ENCODE measurements around the gene SACM1L.

Gene SACM1L

DNA sequence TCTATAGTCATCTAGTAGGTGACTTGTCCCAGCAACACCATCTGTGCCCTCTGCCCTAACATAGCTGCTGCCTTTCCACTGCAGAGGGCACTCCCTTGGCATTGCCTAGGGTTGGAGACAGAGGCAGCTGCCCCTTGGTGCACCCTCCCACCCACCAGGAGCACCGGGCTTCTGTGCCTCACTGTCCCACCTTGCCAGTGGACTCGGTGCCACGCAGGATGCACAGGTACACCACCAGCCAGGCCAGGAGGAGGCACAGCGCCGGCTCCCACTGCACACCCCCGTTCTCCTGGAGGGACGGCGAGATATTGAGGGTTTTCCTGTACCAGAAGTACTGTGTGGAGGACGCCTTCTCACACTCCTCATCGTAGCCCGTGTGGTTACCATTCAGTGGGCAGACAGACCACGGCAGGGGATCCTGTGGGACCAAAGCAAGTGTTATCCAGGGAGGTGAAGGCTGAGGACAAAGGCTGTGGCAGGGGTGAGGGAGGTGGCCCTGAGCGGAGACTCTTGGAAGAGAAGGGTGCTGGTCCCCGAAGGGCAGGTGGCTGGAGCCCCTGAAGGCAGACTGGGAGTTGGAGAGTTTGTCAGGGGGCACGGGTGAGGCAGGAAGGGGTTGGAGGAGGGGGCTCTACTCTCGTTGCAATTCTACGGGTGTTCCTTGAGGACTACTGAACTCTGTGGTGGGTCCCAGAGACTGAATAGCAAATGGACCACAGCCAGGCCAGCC, 86.5 kb downstream of the SACM1L start:
- no peak for ATAC-seq
- TF ChIP-seq RARB (CRISPR knock-in tag; IDR thresholded peaks at IDR 0.05) = no peak
- TF ChIP-seq ZNF70 (CRISPR knock-in tag; IDR thresholded peaks at IDR 0.05) = no peak
- TF ChIP-seq, protein P1, sequence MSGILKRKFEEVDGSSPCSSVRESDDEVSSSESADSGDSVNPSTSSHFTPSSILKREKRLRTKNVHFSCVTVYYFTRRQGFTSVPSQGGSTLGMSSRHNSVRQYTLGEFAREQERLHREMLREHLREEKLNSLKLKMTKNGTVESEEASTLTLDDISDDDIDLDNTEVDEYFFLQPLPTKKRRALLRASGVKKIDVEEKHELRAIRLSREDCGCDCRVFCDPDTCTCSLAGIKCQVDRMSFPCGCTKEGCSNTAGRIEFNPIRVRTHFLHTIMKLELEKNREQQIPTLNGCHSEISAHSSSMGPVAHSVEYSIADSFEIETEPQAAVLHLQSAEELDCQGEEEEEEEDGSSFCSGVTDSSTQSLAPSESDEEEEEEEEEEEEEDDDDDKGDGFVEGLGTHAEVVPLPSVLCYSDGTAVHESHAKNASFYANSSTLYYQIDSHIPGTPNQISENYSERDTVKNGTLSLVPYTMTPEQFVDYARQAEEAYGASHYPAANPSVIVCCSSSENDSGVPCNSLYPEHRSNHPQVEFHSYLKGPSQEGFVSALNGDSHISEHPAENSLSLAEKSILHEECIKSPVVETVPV (CRISPR knock-in tag; IDR thresholded peaks at IDR 0.05) = no peak
- TF ChIP-seq, protein P2, sequence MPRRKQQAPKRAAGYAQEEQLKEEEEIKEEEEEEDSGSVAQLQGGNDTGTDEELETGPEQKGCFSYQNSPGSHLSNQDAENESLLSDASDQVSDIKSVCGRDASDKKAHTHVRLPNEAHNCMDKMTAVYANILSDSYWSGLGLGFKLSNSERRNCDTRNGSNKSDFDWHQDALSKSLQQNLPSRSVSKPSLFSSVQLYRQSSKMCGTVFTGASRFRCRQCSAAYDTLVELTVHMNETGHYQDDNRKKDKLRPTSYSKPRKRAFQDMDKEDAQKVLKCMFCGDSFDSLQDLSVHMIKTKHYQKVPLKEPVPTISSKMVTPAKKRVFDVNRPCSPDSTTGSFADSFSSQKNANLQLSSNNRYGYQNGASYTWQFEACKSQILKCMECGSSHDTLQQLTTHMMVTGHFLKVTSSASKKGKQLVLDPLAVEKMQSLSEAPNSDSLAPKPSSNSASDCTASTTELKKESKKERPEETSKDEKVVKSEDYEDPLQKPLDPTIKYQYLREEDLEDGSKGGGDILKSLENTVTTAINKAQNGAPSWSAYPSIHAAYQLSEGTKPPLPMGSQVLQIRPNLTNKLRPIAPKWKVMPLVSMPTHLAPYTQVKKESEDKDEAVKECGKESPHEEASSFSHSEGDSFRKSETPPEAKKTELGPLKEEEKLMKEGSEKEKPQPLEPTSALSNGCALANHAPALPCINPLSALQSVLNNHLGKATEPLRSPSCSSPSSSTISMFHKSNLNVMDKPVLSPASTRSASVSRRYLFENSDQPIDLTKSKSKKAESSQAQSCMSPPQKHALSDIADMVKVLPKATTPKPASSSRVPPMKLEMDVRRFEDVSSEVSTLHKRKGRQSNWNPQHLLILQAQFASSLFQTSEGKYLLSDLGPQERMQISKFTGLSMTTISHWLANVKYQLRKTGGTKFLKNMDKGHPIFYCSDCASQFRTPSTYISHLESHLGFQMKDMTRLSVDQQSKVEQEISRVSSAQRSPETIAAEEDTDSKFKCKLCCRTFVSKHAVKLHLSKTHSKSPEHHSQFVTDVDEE (CRISPR knock-in tag; IDR thresholded peaks at IDR 0.05) = no peak
- no peak for TF ChIP-seq ZNF565 (CRISPR knock-in tag; conservative IDR thresholded peaks at IDR 0.05; ENCODE audit: low read depth)
- no peak for TF ChIP-seq BACH2 (CRISPR knock-in tag; IDR thresholded peaks at IDR 0.05; ENCODE audit: borderline replicate concordance)

DNA sequence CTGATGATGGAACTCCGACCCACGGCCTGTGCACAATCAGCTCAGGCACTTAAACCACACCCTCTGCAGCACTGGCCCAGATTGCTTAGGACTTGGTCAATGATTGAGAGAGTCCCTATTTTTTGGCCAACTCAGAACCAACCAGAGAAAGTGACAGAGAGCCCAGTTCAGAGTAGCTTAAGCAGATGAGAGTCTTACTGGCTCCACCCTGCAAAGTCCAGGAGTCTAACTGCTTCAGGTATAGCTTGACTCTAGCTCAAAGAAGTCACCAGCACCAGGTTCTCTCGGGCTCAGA, 87.1 kb downstream of the SACM1L start:
- no peak for ATAC-seq
- TF ChIP-seq CSDC2 (CRISPR knock-in tag; IDR thresholded peaks at IDR 0.05) (no peak), BACH2 (CRISPR knock-in tag; IDR thresholded peaks at IDR 0.05; ENCODE audit: borderline replicate concordance) (no peak), ARNTL (CRISPR knock-in tag; IDR thresholded peaks at IDR 0.05; ENCODE audit: borderline replicate concordance, low read depth) (no peak), ZFP30 (CRISPR knock-in tag; IDR thresholded peaks at IDR 0.05) (no peak), ISL1 (CRISPR knock-in tag; IDR thresholded peaks at IDR 0.05) (no peak), ZNF8 (CRISPR knock-in tag; IDR thresholded peaks at IDR 0.05) (no peak), RARB (CRISPR knock-in tag; IDR thresholded peaks at IDR 0.05) (no peak), PPARA (CRISPR knock-in tag; IDR thresholded peaks at IDR 0.05; ENCODE audit: borderline replicate concordance) (no peak), OSR1 (CRISPR knock-in tag; IDR thresholded peaks at IDR 0.05) (no peak), ZC3H10 (CRISPR knock-in tag; IDR thresholded peaks at IDR 0.05) (no peak)
- TF ChIP-seq, protein P3, sequence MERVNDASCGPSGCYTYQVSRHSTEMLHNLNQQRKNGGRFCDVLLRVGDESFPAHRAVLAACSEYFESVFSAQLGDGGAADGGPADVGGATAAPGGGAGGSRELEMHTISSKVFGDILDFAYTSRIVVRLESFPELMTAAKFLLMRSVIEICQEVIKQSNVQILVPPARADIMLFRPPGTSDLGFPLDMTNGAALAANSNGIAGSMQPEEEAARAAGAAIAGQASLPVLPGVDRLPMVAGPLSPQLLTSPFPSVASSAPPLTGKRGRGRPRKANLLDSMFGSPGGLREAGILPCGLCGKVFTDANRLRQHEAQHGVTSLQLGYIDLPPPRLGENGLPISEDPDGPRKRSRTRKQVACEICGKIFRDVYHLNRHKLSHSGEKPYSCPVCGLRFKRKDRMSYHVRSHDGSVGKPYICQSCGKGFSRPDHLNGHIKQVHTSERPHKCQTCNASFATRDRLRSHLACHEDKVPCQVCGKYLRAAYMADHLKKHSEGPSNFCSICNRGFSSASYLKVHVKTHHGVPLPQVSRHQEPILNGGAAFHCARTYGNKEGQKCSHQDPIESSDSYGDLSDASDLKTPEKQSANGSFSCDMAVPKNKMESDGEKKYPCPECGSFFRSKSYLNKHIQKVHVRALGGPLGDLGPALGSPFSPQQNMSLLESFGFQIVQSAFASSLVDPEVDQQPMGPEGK (CRISPR knock-in tag; IDR thresholded peaks at IDR 0.05; ENCODE audit: borderline replicate concordance) = no peak
- TF ChIP-seq, protein P4, sequence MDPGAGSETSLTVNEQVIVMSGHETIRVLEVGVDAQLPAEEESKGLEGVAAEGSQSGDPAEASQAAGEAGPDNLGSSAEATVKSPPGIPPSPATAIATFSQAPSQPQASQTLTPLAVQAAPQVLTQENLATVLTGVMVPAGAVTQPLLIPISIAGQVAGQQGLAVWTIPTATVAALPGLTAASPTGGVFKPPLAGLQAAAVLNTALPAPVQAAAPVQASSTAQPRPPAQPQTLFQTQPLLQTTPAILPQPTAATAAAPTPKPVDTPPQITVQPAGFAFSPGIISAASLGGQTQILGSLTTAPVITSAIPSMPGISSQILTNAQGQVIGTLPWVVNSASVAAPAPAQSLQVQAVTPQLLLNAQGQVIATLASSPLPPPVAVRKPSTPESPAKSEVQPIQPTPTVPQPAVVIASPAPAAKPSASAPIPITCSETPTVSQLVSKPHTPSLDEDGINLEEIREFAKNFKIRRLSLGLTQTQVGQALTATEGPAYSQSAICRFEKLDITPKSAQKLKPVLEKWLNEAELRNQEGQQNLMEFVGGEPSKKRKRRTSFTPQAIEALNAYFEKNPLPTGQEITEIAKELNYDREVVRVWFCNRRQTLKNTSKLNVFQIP (CRISPR knock-in tag; IDR thresholded peaks at IDR 0.05; ENCODE audit: borderline replicate concordance, low read depth) = no peak
- TF ChIP-seq, protein P5, sequence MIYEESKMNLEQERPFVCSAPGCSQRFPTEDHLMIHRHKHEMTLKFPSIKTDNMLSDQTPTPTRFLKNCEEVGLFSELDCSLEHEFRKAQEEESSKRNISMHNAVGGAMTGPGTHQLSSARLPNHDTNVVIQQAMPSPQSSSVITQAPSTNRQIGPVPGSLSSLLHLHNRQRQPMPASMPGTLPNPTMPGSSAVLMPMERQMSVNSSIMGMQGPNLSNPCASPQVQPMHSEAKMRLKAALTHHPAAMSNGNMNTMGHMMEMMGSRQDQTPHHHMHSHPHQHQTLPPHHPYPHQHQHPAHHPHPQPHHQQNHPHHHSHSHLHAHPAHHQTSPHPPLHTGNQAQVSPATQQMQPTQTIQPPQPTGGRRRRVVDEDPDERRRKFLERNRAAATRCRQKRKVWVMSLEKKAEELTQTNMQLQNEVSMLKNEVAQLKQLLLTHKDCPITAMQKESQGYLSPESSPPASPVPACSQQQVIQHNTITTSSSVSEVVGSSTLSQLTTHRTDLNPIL (CRISPR knock-in tag; IDR thresholded peaks at IDR 0.05; ENCODE audit: low read depth) = no peak

DNA sequence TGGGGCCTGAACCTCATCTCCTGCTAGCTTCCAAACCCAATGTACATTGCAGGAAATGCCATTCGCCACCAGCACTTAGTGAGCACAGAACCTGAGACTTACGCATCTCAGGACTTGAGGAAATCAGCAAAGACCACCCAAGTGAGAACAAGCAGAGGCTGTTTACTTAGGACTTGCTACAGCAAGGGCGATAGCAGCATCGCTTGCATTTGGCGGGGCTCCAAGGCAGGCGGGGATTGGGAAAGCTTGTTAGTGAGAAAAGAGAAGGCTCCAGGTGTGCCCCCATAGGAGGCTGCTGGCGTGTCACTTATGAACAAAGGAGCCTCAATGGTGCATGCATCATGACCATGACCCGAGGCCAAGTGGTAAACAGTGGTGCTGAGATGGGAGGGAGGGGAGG, 87.4 kb downstream of the SACM1L start:
- ATAC-seq = no peak
- TF ChIP-seq TOX (CRISPR knock-in tag; IDR thresholded peaks at IDR 0.05; ENCODE audit: borderline replicate concordance) (no peak), ZFP30 (CRISPR knock-in tag; IDR thresholded peaks at IDR 0.05) (no peak), RARB (CRISPR knock-in tag; IDR thresholded peaks at IDR 0.05) (no peak), ESRRG (CRISPR knock-in tag; IDR thresholded peaks at IDR 0.05) (no peak), PPARA (CRISPR knock-in tag; IDR thresholded peaks at IDR 0.05; ENCODE audit: borderline replicate concordance) (no peak), TCF4 (CRISPR knock-in tag; IDR thresholded peaks at IDR 0.05; ENCODE audit: borderline replicate concordance) (no peak), ZC3H10 (CRISPR knock-in tag; IDR thresholded peaks at IDR 0.05) (no peak)
- TF ChIP-seq, protein P5 (CRISPR knock-in tag; IDR thresholded peaks at IDR 0.05; ENCODE audit: low read depth) = no peak
- TF ChIP-seq, protein P1 (CRISPR knock-in tag; IDR thresholded peaks at IDR 0.05) = no peak
- TF ChIP-seq, protein P2 (CRISPR knock-in tag; IDR thresholded peaks at IDR 0.05) = no peak
